ENCODE measurements around the gene GOLGA6A.

DNA sequence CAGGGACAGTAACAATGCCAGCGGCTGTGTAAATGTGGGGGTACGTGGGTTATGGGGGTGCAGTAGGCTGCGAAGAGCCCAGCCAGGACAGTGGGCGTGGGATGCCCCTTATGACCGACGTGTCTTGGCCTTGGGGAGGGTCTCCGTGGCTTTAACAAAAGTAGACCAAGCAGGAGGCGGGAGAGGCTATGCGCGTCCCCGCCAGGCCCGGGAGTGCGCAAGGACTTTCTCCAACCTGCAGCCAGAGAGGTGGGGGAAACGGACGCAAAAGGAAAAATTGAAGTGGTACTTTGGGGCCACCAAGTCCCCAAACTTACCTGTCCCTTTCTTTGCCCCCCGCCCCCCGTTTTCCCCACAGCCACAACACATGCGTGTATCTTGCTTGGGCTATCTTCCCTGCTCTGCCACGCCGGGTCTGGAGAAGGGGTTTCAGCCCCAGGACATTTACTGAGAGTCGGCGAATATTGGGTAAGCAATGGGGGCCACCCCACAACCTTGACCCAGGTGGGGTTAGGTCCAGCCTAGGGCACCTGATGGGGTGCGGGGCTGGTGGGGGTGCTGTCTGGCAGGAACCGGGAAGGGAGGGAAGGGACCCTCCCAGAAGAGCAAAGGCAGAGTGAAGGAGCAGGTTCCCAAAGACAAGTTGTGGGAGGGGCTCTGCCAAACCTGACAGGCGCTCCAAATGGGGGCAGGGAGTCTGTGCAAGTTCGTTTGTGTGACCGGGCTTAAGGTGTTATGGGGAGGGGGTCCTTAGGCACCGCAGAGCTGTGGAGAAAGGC lies 48.7 kb upstream of the GOLGA6A start:
- no peak for TF ChIP-seq SOX6 (IDR thresholded peaks at IDR 0.05)
- TF ChIP-seq, protein P1, sequence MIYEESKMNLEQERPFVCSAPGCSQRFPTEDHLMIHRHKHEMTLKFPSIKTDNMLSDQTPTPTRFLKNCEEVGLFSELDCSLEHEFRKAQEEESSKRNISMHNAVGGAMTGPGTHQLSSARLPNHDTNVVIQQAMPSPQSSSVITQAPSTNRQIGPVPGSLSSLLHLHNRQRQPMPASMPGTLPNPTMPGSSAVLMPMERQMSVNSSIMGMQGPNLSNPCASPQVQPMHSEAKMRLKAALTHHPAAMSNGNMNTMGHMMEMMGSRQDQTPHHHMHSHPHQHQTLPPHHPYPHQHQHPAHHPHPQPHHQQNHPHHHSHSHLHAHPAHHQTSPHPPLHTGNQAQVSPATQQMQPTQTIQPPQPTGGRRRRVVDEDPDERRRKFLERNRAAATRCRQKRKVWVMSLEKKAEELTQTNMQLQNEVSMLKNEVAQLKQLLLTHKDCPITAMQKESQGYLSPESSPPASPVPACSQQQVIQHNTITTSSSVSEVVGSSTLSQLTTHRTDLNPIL (CRISPR knock-in tag; IDR thresholded peaks at IDR 0.05): no peak
- TF ChIP-seq, protein P2, sequence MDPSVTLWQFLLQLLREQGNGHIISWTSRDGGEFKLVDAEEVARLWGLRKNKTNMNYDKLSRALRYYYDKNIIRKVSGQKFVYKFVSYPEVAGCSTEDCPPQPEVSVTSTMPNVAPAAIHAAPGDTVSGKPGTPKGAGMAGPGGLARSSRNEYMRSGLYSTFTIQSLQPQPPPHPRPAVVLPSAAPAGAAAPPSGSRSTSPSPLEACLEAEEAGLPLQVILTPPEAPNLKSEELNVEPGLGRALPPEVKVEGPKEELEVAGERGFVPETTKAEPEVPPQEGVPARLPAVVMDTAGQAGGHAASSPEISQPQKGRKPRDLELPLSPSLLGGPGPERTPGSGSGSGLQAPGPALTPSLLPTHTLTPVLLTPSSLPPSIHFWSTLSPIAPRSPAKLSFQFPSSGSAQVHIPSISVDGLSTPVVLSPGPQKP (CRISPR knock-in tag; IDR thresholded peaks at IDR 0.05): no peak
- TF ChIP-seq, protein P3, sequence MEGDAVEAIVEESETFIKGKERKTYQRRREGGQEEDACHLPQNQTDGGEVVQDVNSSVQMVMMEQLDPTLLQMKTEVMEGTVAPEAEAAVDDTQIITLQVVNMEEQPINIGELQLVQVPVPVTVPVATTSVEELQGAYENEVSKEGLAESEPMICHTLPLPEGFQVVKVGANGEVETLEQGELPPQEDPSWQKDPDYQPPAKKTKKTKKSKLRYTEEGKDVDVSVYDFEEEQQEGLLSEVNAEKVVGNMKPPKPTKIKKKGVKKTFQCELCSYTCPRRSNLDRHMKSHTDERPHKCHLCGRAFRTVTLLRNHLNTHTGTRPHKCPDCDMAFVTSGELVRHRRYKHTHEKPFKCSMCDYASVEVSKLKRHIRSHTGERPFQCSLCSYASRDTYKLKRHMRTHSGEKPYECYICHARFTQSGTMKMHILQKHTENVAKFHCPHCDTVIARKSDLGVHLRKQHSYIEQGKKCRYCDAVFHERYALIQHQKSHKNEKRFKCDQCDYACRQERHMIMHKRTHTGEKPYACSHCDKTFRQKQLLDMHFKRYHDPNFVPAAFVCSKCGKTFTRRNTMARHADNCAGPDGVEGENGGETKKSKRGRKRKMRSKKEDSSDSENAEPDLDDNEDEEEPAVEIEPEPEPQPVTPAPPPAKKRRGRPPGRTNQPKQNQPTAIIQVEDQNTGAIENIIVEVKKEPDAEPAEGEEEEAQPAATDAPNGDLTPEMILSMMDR (IDR thresholded peaks at IDR 0.05 in 2 of 3, conservative IDR thresholded peaks at IDR 0.05 in 1 of 3; ENCODE audit: insufficient read depth in 2 of 3, low read depth in 1 of 3, low read length in 3 of 3): no peak
- TF ChIP-seq, protein P4, sequence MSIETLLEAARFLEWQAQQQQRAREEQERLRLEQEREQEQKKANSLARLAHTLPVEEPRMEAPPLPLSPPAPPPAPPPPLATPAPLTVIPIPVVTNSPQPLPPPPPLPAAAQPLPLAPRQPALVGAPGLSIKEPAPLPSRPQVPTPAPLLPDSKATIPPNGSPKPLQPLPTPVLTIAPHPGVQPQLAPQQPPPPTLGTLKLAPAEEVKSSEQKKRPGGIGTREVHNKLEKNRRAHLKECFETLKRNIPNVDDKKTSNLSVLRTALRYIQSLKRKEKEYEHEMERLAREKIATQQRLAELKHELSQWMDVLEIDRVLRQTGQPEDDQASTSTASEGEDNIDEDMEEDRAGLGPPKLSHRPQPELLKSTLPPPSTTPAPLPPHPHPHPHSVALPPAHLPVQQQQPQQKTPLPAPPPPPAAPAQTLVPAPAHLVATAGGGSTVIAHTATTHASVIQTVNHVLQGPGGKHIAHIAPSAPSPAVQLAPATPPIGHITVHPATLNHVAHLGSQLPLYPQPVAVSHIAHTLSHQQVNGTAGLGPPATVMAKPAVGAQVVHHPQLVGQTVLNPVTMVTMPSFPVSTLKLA (conservative IDR thresholded peaks at IDR 0.05): no peak

Measured in K562 (cell line).